Measurements from ENCODE around the gene ENOSF1.

The ENOSF1 gene

DNA sequence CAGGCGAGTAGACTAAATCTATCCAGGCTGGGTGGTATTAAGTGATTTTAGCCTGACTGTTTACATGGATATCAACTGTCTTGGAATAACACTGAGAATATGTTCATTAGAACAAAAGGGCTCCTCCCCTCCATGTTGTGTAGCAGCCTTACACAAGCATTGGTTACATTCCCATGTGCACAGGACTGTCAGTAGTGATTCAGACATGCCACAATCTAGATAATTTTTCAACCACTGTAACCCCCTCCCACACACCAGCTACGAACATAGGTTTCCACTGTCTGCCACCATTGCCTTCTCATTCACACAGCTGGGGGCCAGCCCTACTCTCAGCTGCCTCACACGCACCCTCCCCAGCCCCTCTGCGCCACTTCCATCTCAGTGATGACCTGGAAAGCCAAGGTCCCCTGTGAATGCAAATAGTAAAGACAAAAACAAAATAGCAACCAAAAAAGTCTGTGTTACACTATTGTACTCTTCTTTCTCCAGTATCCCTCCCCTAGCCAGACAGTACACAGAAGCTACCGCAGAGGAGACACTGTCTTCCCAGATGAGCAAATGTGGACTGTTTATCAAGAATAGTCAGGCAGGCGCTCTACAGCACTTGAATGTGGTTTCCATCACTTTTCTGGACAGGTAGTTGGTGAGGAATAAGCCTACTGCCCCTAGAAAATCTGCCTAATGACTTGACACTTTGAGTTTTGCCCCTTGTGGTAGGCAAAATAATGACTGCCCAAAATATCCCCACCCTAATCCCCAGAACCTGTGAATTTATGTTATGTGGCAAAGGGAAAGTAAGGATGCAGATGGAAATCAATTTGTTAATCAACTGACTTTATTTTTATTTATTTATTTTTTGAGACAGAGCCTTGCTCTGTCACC is 82.9 kb downstream of the ENOSF1 start:
- DNase-seq: no peak

GRCh38 chr18:627231-627630 is 85.2 kb downstream of the ENOSF1 start:
- DNase-seq: no peak

GRCh38 chr18:623761-624620 is 88.4 kb downstream of the ENOSF1 start:
- peak; percentile 42 for DNase-seq

- DNase-seq: no peak
Observed at GRCh38 chr18:622289-622688, 90.1 kb downstream of the ENOSF1 start.

DNA sequence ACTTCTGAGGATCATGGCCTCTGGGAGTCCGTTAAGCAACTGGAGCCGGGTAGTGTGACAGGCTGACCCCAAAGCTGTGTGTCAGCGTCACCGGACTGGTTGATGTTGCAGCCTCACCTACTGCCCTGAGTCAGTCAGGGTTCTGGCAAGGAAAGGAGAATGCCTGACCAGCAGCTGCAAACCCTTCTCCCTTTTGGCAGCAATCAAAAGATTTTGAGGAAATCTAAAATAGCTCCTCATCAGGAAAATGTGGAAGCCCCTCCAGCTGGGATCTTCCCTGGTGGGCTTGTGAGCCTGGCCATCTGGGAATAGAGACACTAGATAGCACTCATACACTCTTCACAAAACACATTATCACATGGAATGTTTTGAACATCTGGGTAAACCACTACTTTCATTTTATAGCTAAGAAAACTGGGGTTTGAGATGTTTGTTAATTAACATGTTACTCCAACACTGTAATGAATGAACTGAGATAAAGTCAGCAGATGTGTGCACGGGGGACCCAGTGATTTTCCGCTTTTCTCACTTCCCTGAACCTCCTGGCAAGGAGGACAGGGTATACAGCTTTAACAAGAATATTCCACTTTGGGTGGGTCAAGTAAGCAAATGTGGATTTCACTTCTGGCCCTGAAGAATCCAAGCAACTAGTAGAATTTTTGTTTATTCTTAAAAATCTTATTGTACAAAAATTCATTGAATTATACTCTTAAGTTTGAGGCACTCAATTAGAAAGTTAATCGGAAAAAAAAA is 91.0 kb downstream of the ENOSF1 start:
- DNase-seq: no peak
